ENCODE measurements around the gene KLHDC2. TPM values are rescaled to one million over a fixed set of nuclear protein-coding genes. Genes with fewer than 3 reads are reported as not detected.
"Not testable (repeated sequence)": the region's sequence is repeated elsewhere in the genome, so short reads cannot be mapped to it uniquely, and the experiment has no call there.

Gene KLHDC2
- total RNA-seq, 1 donor from 2014 or later: 53.6 TPM

DNA sequence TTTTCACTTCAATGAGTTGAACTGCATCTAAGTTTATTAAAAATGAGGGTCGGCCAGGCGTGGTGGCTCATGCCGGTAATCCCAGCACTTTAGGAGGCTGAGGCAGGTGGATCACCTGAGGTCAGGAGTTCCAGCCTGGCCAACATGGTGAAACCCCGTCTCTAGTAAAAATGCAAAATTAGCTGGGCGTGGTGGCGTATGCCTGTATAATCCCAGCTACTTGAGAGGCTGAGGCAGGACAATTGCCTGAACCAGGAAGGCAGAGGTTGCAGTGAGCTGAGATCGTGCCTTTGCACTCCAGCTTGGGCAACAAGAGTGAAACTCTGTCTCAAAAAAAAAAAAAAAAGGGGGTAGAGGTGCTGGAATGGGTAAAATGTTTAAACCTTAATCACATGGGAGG lies 13.1 kb downstream of the KLHDC2 start:
- not testable (repeated sequence) for DNase-seq

DNA sequence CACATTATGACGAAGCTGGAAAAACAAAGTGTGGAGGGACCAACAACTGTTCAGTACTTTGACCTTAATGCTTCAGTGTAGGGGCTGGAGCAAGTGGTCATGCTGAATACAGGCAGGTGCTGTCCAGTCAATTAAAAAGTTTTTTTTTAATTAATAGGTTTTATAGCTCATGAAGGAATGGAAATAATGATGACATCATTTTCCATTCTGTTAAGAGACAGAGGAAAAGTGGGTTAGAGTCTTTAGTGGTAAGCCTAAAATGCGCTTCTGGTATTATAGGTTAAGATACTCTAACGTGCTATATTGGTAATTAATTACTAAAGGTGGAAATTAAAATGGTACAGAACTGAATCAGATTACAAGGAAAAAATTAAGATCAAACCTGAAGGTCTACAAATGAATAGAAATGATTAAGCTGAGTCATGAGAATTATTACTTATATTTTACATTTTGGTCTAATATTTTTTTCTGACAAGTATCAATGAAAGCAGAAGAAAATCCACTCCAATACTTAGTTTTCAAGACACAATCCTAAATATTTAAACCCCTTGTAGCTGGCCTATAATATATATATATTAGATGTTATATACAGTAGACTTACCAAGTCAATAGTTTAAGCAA lies 15.6 kb downstream of the KLHDC2 start:
- DNase-seq: no peak

DNA sequence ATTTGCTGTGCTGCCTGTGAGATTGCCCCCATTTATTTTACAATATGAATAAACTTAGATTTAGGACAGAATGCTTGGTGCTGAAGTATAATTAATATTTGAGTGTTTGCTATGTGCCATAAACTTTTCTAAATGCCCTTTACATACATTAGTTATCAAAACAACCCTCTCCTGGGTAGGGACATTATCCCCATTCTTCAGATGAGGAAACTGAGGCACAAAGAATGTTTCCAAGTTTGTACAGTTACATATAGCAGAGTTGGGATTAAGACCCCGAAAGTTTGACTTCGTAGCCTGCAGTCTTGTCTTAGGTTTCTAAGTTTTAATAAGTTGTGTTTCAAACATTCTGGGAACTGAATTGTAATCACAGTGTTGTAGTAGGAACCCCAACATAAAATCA lies 18.4 kb downstream of the KLHDC2 start:
- no peak for DNase-seq

DNA sequence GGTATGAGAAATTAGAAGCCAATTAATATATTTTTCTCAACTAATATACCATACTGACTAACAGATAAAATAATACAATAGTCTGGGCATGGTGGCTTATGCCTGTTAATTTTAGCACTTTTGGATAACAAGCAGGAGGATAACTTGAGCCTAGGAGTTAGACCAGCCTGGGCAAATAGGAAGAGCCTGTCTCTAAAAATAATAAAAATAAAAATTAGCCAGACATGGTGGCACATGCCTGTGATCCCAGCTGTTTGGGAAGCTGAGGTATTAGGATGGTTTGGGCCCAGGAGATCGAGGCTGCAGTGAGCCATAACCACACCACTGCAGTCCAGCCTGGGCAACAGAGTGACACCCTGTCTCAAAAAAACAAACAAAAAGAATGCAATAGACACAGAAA lies 24.7 kb downstream of the KLHDC2 start:
- DNase-seq: no peak

DNA sequence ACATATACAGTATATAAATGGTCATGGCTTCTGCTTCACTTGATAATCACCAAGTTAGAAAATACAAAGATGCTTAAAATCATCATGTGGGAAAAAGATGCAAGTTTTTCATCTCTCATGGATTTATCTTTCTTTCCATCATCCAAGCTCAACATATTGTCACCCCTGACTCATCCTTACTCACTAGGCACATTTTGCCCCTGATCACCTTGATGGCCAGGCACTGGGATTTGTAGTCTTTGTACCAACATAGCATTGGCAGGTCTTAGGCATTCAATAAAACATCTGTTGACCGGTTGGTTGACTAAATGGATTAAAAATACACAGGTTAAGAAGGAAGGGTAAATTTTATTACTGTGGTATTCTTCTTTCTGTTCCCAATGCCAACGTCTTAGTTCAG lies 28.1 kb downstream of the KLHDC2 start:
- no peak for DNase-seq

DNA sequence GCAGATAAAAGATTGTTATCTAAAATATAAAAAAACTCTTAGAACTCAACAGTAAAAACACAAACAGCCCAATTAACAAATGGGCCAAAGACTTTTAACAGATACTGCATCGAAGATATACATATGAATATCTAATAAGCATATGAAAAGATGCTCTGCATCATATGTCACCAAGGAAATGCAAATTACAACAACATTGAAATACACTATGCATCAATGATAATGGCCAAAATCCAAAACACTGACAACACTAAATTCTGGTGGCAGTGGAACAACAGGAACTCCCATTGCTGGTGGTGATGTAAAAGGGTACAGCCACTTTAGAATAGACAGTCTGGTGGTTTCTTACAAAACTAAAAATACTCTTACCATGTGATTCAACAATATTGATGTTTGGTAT lies 40.8 kb downstream of the KLHDC2 start:
- no peak for DNase-seq

DNA sequence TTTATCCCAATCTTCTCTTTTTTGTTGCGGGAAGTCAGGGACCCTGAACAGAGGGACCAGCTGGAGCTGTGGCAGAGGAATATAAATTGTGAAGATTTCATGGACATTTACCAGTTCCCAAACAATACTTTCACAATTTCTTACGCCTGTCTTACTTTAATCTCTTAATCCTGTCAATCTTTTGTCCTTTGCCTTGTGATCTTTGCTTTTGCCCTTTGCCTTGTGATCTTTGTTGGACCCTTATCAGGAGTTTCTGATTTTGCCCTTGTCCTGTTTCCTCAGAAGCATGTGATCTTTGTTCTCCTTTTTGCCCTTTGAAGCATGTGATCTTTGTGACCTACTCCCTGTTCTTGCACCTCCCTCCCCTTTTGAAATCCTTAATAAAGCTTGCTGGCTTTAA lies 48.2 kb downstream of the KLHDC2 start:
- not testable (repeated sequence) for DNase-seq

DNA sequence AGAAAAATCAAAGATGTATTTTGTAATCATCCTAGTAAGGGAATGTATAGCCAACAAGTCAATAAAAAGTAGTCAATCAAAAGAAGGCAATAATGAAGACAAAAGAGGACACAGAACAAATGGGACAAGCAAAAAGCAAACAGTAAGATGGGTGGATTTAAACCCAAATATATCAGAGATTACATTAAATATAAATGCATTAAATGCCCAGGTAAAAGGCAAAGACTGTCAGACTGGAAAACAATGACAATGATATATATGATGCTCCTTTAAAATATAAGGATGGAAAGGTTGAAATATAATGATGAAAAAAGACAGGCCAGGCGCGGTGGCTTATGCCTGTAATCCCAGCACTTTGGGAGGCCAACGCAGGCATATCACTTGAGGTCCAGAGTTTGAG lies 48.9 kb downstream of the KLHDC2 start:
- no peak for DNase-seq

DNA sequence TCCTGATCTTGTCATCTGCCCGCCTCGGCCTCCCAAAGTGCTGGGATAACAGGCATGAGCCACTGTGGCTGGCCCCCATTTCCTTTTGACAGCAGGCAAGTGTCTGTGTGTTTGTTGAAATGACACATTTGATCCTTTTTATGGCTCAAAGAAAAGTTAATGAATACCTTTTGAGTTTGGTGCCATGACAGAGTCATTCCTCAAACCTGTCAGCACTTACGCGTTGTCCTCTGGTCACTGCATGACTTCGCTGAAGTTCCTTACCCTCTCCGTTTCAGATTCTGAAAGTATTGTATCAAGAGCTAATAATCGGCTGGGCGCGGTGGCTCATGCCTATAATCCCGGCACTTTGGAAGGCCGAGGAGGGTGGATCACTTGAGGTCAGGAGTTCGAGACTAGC lies 52.2 kb downstream of the KLHDC2 start:
- no peak for DNase-seq

DNA sequence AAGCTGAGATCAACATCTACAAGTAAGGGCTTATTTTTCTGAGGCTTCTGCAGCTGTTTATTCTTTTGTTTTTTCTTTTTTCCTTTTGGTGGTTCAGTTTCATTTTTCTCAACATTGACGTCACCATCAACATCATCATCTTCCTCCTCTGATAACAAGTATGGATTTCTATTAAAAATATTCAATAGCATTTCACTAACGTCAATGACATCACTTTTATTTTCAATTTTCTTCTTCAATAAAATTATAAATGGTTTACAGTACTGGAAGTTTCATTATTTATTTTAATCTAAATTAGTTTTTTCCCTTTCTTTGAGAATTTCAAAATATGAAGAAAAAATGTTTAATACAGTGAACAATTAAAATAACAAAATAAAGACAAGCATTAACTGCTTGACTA lies 60.7 kb downstream of the KLHDC2 start:
- DNase-seq: no peak

Other genes with a start within 250 kb of the KLHDC2 start
- 539 and 3,318 TPM in 2 replicates for gene RPS29, start 181.8 kb upstream of the KLHDC2 start, total RNA-seq
- 15.7 and 26.0 TPM in 2 replicates for gene LRR1, start 169.2 kb upstream of the KLHDC2 start, total RNA-seq
- gene RPL36AL, start 147.5 kb upstream of the KLHDC2 start, total RNA-seq: 210 and 341 TPM in 2 replicates
- 98.6 and 104 TPM in 2 replicates for gene MGAT2, start 147.4 kb upstream of the KLHDC2 start, total RNA-seq
- gene DNAAF2, start 132.9 kb upstream of the KLHDC2 start, total RNA-seq: 9.8 and 12.3 TPM in 2 replicates
- gene POLE2, start 79.9 kb upstream of the KLHDC2 start, total RNA-seq: 8.7 and 13.9 TPM in 2 replicates
- gene KLHDC1, start 75.0 kb upstream of the KLHDC2 start, total RNA-seq: 1.6 and 6.6 TPM in 2 replicates
- gene NEMF, start 84.6 kb downstream of the KLHDC2 start, total RNA-seq: 72.0 and 74.0 TPM in 2 replicates
- 64.7 and 66.6 TPM in 2 replicates for gene ARF6, start 124.9 kb downstream of the KLHDC2 start, total RNA-seq

Data from dermis blood vessel endothelial cell (primary cell).